ENCODE results near the gene MDM2. TPM values are rescaled to one million over a fixed set of nuclear protein-coding genes. Genes with fewer than 3 reads are reported as not detected.

The MDM2 gene
- total and polyA plus RNA-seq, 2 experiments from 2014 or later: 23.7 to 70.3 TPM

- Histone ChIP-seq H3K27ac (no peak overlapping the region), H3K9me3 (ENCODE audit: low read depth) (no peaks in the 10 kb centered on the region), H3K27me3 (no peaks in the 10 kb centered on the region), H3K36me3 (no peaks in the 10 kb centered on the region), H3K4me1 (ENCODE audit: low read depth) (no peaks in the 10 kb centered on the region), H3K4me3 (no peak overlapping the region)
- DNase-seq (ENCODE audit: low read depth in 1 of 2, low spot score in 1 of 2): no peak
- no peak for TF ChIP-seq CTCF (IDR thresholded peaks at IDR 0.05; ENCODE audit: low read depth, low read length)
Measured at GRCh38 chr12:68850390-68850789, 42.4 kb downstream of the MDM2 start.

DNA sequence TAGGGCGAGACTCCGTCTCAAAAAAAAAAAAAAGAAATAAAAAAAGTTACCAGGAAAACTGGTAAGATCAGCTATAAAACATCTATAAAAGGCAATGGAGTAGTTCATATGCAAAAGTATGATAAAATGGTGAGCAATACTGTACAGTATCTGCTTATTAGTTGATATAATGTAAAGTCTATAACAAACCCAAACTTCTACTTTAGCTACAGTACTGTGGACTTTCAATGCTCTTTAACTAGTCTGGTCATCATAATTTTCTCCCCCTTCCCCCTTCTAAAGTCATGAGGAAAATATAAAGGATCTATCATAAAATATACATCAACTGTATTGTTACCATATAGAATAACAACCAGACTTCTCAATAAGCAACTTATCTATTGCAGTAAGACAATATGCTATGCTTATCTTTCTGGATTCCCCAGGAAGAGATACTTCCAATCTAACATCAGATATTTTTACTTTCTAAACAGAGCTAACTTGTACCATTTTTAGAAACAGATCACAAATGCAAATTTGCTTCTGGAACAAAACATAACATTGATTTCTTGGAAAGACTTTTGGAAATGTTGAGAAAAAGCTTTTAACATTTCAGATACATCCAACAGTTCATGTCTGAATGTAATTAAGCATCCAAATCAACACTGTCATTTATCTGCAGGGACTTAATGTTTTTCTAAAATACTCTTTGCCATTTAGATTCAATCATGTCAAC is 43.8 kb downstream of the MDM2 start:
- Histone ChIP-seq H3K36me3 (no peaks in the 10 kb centered on the region), H3K9me3 (ENCODE audit: low read depth) (no peaks in the 10 kb centered on the region), H3K27me3 (no peaks in the 10 kb centered on the region), H3K4me1 (ENCODE audit: low read depth) (no peaks in the 10 kb centered on the region), H3K27ac (no peak overlapping the region), H3K4me3 (no peak overlapping the region)
- no peak for DNase-seq (ENCODE audit: low read depth in 1 of 2, low spot score in 1 of 2)
- TF ChIP-seq CTCF (IDR thresholded peaks at IDR 0.05; ENCODE audit: low read depth, low read length): no peak

- no peaks in the 10 kb centered on the region for H3K36me3 ChIP-seq
- no peak overlapping the region for H3K27ac ChIP-seq
- TF ChIP-seq CTCF (IDR thresholded peaks at IDR 0.05; ENCODE audit: low read depth, low read length): no peak
- no peaks in the 10 kb centered on the region for H3K27me3 ChIP-seq
- no peaks in the 10 kb centered on the region for H3K4me1 ChIP-seq (ENCODE audit: low read depth)
- H3K9me3 ChIP-seq (ENCODE audit: low read depth): no peaks in the 10 kb centered on the region
- H3K4me3 ChIP-seq: no peak overlapping the region
- DNase-seq (ENCODE audit: low read depth in 1 of 2, low spot score in 1 of 2): no peak
Measured at GRCh38 chr12:68853396-68854077, 45.6 kb downstream of the MDM2 start.

GRCh38 chr12:68854078-68854468 is 46.1 kb downstream of the MDM2 start:
- H3K4me1 ChIP-seq (ENCODE audit: low read depth): no peaks in the 10 kb centered on the region
- H3K9me3 ChIP-seq (ENCODE audit: low read depth): no peaks in the 10 kb centered on the region
- no peak for DNase-seq (ENCODE audit: low read depth in 1 of 2, low spot score in 1 of 2)
- no peaks in the 10 kb centered on the region for H3K36me3 ChIP-seq
- no peak overlapping the region for H3K27ac ChIP-seq
- no peak for TF ChIP-seq CTCF (IDR thresholded peaks at IDR 0.05; ENCODE audit: low read depth, low read length)
- H3K27me3 ChIP-seq: no peaks in the 10 kb centered on the region
- no peak overlapping the region for H3K4me3 ChIP-seq

DNA sequence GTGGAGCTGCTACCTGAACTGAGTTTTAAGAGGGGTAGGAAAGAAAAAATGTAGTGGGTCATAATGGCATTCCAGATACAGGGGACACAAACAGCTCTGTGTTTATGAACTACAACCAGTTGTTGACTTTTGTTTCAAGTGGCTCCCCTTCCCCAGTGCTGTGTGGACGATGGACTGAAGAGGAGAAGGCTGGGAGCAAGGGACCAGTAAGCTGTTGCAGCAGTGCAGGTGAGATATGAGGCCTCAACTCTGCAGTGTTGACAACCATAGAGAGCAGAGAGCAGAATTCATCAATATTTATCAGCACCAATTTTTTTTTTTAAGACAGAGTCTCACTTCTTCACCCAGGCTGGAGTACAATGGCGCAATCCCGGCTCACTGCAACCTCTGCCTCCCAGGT is 46.6 kb downstream of the MDM2 start:
- no peak for DNase-seq (ENCODE audit: low read depth in 1 of 2, low spot score in 1 of 2)
- H3K36me3 ChIP-seq: no peaks in the 10 kb centered on the region
- no peak for TF ChIP-seq CTCF (IDR thresholded peaks at IDR 0.05; ENCODE audit: low read depth, low read length)
- H3K4me1 ChIP-seq (ENCODE audit: low read depth): no peaks in the 10 kb centered on the region
- H3K27me3 ChIP-seq: no peaks in the 10 kb centered on the region
- no peaks in the 10 kb centered on the region for H3K9me3 ChIP-seq (ENCODE audit: low read depth)
- no peak overlapping the region for H3K27ac ChIP-seq
- H3K4me3 ChIP-seq: no peak overlapping the region
